K562 (cell line): ENCODE data around the gene TLR5.

Source experiments
- ARID2 ChIP-seq: fragments of 450-650 bp; IDR thresholded peaks from 2 replicates; pipeline ENCODE4 v1.6.1; 2017; ENCODE audit warnings: antibody characterized with exemption, mild to moderate bottlenecking
- CSDE1 ChIP-seq, 2 experiments: fragments of 450-650 bp; IDR thresholded peaks; 2 replicates each; pipeline ENCODE4 v1.6.1; 2016; ENCODE audit warnings: mild to moderate bottlenecking in 1 of 2
- FOXJ3 ChIP-seq: sonication (generic); formaldehyde crosslinking; IDR thresholded peaks from 2 replicates; pipeline ENCODE4 v1.4.0; 2020; ENCODE audit warnings: mild to moderate bottlenecking, missing genetic modification reagents
- GATAD2A ChIP-seq: fragments of 450-650 bp; IDR thresholded peaks from 2 replicates; pipeline ENCODE4 v1.6.1; 2017
- KAT8 ChIP-seq: fragments of 450-650 bp; IDR thresholded peaks from 2 replicates; pipeline ENCODE4 v1.6.1; 2016; ENCODE audit warnings: low read depth, mild to moderate bottlenecking
- MAFK ChIP-seq: IDR thresholded peaks from 2 replicates; pipeline ENCODE4 v1.6.1; 2011; ENCODE audit warnings: low read length, improper control_type of control experiment
- NRF1 ChIP-seq, 2 experiments: fragments of 450-650 bp; IDR thresholded peaks in 1 of 2; conservative IDR thresholded peaks in 1 of 2; 2 replicates each; pipeline ENCODE4 v1.6.1; 2014; ENCODE audit warnings: mild to moderate bottlenecking in 2 of 2
- PTRF ChIP-seq: fragments of 450-650 bp; IDR thresholded peaks from 2 replicates; pipeline ENCODE4 v1.6.1; 2016; ENCODE audit warnings: mild to moderate bottlenecking, missing genetic modification characterization, missing compliant biosample characterization
- TAF15 ChIP-seq: fragments of 200-400 bp; formaldehyde crosslinking; IDR thresholded peaks from 2 replicates; pipeline ENCODE4 v1.6.1; 2017; ENCODE audit warnings: mild to moderate bottlenecking, low read depth, low read length, moderate library complexity
- ZFP91 ChIP-seq: sonication (generic); formaldehyde crosslinking; IDR thresholded peaks from 2 replicates; pipeline ENCODE4 v1.8.0; 2022; ENCODE audit warnings: mild to moderate bottlenecking, missing genetic modification reagents
- ZNF274 ChIP-seq: IDR thresholded peaks from 2 replicates; pipeline ENCODE4 v1.6.1; 2011; ENCODE audit warnings: low read depth, mild to moderate bottlenecking, low read length, moderate library complexity, borderline replicate concordance
- TF ChIP-seq, protein P1 (sequence below): fragments of 250-450 bp; sonication (Bioruptor Pico); IDR thresholded peaks from 2 replicates; pipeline ENCODE4 v1.5.1; 2021; ENCODE audit warnings: mild to moderate bottlenecking
- TF ChIP-seq, protein P2 (sequence below), 3 experiments: IDR thresholded peaks in 2 of 3; conservative IDR thresholded peaks in 1 of 3; 2 replicates each; pipeline ENCODE4 v1.5.1; 2011 to 2012; ENCODE audit warnings: low read length in 3 of 3, mild to moderate bottlenecking in 3 of 3, control low read depth in 2 of 3, improper control_type of control experiment in 1 of 3, inconsistent platforms in 1 of 3, low read depth in 1 of 3, mixed read lengths in 1 of 3, moderate library complexity in 1 of 3; ENCODE audit not compliant: insufficient read depth in 2 of 3
- TF ChIP-seq, protein P3 (sequence below), 2 experiments: fragments of 450-650 bp; IDR thresholded peaks; 2 replicates each; pipeline ENCODE4 v1.6.1; 2016

- no peak for TF ChIP-seq MAFK
- no peak for TF ChIP-seq ZFP91
- TF ChIP-seq, protein P1, sequence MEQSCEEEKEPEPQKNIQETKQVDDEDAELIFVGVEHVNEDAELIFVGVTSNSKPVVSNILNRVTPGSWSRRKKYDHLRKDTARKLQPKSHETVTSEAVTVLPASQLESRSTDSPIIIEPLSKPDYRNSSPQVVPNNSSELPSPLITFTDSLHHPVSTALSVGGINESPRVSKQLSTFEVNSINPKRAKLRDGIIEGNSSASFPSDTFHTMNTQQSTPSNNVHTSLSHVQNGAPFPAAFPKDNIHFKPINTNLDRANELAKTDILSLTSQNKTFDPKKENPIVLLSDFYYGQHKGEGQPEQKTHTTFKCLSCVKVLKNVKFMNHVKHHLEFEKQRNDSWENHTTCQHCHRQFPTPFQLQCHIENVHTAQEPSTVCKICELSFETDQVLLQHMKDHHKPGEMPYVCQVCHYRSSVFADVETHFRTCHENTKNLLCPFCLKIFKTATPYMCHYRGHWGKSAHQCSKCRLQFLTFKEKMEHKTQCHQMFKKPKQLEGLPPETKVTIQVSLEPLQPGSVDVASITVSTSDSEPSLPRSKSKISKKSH (CRISPR knock-in tag), result no peak
- TF ChIP-seq NRF1 (conservative IDR thresholded peaks at IDR 0.05 in 1 of 2, IDR thresholded peaks at IDR 0.05 in 1 of 2), result no peak
- TF ChIP-seq, protein P2, sequence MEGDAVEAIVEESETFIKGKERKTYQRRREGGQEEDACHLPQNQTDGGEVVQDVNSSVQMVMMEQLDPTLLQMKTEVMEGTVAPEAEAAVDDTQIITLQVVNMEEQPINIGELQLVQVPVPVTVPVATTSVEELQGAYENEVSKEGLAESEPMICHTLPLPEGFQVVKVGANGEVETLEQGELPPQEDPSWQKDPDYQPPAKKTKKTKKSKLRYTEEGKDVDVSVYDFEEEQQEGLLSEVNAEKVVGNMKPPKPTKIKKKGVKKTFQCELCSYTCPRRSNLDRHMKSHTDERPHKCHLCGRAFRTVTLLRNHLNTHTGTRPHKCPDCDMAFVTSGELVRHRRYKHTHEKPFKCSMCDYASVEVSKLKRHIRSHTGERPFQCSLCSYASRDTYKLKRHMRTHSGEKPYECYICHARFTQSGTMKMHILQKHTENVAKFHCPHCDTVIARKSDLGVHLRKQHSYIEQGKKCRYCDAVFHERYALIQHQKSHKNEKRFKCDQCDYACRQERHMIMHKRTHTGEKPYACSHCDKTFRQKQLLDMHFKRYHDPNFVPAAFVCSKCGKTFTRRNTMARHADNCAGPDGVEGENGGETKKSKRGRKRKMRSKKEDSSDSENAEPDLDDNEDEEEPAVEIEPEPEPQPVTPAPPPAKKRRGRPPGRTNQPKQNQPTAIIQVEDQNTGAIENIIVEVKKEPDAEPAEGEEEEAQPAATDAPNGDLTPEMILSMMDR (IDR thresholded peaks at IDR 0.05 in 2 of 3, conservative IDR thresholded peaks at IDR 0.05 in 1 of 3; ENCODE audit: insufficient read depth in 2 of 3, low read depth in 1 of 3, low read length in 3 of 3), result no peak
- no peak for TF ChIP-seq FOXJ3 (CRISPR knock-in tag)
- TF ChIP-seq, protein P3, sequence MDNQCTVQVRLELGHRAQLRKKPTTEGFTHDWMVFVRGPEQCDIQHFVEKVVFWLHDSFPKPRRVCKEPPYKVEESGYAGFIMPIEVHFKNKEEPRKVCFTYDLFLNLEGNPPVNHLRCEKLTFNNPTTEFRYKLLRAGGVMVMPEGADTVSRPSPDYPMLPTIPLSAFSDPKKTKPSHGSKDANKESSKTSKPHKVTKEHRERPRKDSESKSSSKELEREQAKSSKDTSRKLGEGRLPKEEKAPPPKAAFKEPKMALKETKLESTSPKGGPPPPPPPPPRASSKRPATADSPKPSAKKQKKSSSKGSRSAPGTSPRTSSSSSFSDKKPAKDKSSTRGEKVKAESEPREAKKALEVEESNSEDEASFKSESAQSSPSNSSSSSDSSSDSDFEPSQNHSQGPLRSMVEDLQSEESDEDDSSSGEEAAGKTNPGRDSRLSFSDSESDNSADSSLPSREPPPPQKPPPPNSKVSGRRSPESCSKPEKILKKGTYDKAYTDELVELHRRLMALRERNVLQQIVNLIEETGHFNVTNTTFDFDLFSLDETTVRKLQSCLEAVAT (IDR thresholded peaks at IDR 0.05), result no peak
- TF ChIP-seq ARID2, result no peak
- no peak for TF ChIP-seq ZNF274
- TF ChIP-seq PTRF (tag), result no peak
- no peak for TF ChIP-seq KAT8
- no peak for TF ChIP-seq GATAD2A
- no peak for TF ChIP-seq TAF15
- TF ChIP-seq CSDE1 (IDR thresholded peaks at IDR 0.05), result no peak
Measured at GRCh38 chr1:223088713-223089240, 54.3 kb downstream of the TLR5 start.
